Colonic mucosa (tissue), 4 donors: Measurements from ENCODE around the gene CRELD2. TPM values are rescaled to one million over a fixed set of nuclear protein-coding genes. Genes with fewer than 3 reads are reported as not detected.

ENCODE experiments used
- DNase-seq: peaks from one replicate; pipeline ENCODE4 v3.0.0-alpha.2; 2020
- H3K27ac ChIP-seq: fragments of 200-600 bp; one replicate; pipeline ENCODE4 v1.8.0; 2021
- H3K27me3 ChIP-seq: fragments of 200-600 bp; one replicate; pipeline ENCODE4 v1.8.0; 2021
- H3K36me3 ChIP-seq: fragments of 200-600 bp; one replicate; pipeline ENCODE4 v1.8.0; 2021
- H3K4me1 ChIP-seq: fragments of 200-600 bp; one replicate; pipeline ENCODE4 v1.8.0; 2021; ENCODE audit warnings: mild to moderate bottlenecking
- H3K4me3 ChIP-seq: fragments of 200-600 bp; one replicate; pipeline ENCODE4 v1.8.0; 2021
- H3K9ac ChIP-seq, 2 donors: one replicate each; pipeline ENCODE4 v1.7.0; 2013; ENCODE audit warnings: control low read depth in 2 of 2, low read depth in 2 of 2, low read length in 2 of 2
- H3K9me3 ChIP-seq: fragments of 200-600 bp; one replicate; pipeline ENCODE4 v1.8.0; 2021
- intact Hi-C: fragments of 100-400 bp; cut with DNase I; formaldehyde crosslinking; loops from one replicate; pipeline ENCODE4 v1.14.1; 2022
- total RNA-seq, 2 donors: library from RNA; stranded (reverse); fragmentation: NEBNext Ultra II Directional in 1 of 2; extraction: Animal tissue kit (Norgen Biotek cat#: 25700) in 1 of 2; gene quantifications; one replicate each; pipeline ENCODE4 v1.2.1, GENCODE V29; 2021
- TF ChIP-seq, protein P1 (sequence below): fragments of 200-600 bp; IDR thresholded peaks from one replicate; pipeline ENCODE4 v1.8.0; 2022; ENCODE audit warnings: antibody characterized with exemption, mild to moderate bottlenecking
- donor health status: healthy.
- donor health status: DM: no; HTN: no; CAD: no.
- donor health status: DM: no; HTN: no; CAD: no.

The CRELD2 gene
- total RNA-seq, 2 donors from 2014 or later: 43.6 to 133 TPM

DNA sequence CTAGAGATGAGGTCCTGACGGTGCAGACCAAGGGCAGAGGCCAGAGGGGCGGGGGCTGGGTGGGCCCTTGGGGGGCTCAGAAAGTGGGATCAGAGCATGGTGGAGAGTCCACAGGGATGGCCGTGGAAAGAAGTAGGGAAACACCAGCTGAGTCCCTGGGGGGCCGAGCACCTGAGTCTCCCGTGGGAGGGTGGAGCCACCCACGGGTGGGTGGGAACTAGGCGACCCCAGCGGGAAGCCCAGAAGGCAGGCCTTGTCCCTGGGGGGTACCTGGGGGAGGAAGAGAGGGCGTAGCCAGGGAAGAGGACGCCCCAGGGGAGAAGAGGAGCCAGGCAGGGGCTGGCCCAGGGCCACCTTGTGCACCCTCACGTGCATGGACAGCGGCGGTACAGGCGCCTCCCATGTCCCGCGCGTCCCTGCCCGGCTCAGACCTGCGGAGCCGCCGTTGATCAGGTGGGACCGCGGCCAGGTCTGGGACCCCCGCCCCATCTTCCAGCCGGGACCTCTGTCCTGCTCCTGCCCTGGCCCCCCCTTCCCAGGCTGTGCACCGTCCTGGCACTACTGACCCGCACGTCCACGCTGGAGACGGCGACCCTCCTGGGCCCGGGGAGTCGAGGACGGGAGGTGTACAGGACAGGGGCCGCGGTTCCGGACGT is 10.2 kb downstream of the CRELD2 start:
- peaks cover 6% of the 10 kb centered on the region for H3K4me1 ChIP-seq

DNA sequence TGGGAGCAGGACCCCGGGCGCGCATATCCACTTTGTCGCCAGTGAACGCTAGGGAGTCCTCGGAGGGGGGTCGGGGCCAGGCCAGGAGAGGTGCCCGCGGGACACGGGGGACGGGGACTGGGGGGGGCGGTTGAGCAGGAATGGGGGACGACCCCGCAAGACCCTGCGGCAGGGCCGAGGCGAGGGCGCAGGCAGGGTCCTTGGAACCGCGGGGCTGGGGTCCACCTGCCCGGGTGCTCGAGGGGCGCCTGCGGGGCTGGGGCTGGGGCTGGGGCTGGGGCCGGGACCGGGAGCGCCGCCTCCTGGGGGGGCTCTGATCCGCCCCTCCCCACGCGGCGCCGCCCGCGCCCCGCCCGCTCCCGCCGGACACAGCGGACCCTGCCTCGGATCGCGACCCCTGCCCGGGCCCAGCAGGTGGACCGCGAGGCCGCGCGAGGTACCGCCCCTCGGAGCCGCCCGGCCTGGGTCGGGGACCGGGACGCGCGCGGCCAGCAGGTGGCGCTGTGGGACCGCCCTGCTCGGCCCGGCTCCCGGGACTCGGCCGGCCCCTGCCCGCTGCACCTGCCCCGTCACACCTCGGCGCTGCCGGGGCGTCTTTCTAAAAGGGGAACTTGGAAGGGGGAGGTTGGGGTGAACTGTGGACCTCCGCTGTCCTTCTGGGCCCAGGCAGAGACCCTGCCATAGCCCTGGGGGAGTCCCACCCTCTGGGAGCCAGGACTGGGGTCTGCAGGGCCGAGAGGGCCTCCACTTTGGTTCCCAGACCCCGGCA is 11.0 kb downstream of the CRELD2 start:
- intact Hi-C loops: loop anchor here (2.0 to 10.0 kb wide), 3 partner anchors 101 to 215 kb away; no protein-coding TSS in a partner anchor
- Histone ChIP-seq H3K27me3 (no peaks in the 10 kb centered on the region), H3K4me1 (peaks cover 10% of the 10 kb centered on the region), H3K9me3 (no peaks in the 10 kb centered on the region), H3K27ac (no peak overlapping the region), H3K36me3 (no peaks in the 10 kb centered on the region), H3K9ac (no peak overlapping the region), H3K4me3 (no peak overlapping the region)
- peak; percentile 63 for DNase-seq
- TF ChIP-seq, protein P1, sequence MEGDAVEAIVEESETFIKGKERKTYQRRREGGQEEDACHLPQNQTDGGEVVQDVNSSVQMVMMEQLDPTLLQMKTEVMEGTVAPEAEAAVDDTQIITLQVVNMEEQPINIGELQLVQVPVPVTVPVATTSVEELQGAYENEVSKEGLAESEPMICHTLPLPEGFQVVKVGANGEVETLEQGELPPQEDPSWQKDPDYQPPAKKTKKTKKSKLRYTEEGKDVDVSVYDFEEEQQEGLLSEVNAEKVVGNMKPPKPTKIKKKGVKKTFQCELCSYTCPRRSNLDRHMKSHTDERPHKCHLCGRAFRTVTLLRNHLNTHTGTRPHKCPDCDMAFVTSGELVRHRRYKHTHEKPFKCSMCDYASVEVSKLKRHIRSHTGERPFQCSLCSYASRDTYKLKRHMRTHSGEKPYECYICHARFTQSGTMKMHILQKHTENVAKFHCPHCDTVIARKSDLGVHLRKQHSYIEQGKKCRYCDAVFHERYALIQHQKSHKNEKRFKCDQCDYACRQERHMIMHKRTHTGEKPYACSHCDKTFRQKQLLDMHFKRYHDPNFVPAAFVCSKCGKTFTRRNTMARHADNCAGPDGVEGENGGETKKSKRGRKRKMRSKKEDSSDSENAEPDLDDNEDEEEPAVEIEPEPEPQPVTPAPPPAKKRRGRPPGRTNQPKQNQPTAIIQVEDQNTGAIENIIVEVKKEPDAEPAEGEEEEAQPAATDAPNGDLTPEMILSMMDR: peak; percentile 69

More for the DNA sequence above, 10.2 kb downstream of the CRELD2 start:
- intact Hi-C loops: loop anchor here (2.0 to 10.0 kb wide), 3 partner anchors 102 to 216 kb away; no protein-coding TSS in a partner anchor
- H3K27me3 ChIP-seq: no peaks in the 10 kb centered on the region
- H3K9me3 ChIP-seq: no peaks in the 10 kb centered on the region
- H3K27ac ChIP-seq: no peak overlapping the region
- DNase-seq: no peak
- H3K4me3 ChIP-seq: no peak overlapping the region
- H3K9ac ChIP-seq: no peak overlapping the region
- TF ChIP-seq, protein P1: no peak
- no peaks in the 10 kb centered on the region for H3K36me3 ChIP-seq

DNA sequence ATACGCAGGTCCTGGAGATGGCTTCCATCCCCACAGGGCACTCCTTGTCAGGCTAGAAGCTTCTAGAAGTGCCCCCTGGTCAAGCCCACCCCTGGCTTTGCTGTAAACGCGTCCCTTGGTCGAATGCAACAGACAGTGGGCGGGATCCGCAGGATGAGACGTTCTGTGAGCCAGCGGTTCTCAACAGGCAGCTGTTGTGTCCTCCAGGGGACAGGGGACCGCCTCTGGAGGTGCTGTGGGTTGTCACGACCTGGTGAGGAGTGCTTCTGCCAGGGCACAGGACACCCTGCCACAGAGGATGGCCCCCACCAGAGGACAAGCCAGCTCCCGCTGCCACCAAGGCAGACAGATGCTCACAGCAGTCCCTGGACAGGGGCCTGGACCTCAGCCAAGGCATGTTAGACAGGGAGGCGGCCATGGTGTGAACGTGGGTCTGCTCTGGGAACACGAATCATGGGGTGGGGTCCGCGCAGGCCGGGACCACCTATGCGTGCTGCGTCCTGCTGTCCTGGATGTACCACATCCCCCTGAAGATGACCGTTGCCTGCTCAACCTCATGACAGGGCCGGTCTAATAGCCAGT is 11.7 kb downstream of the CRELD2 start:
- DNase-seq: no peak
- Histone ChIP-seq H3K4me1 (peaks cover 17% of the 10 kb centered on the region), H3K9me3 (no peaks in the 10 kb centered on the region), H3K36me3 (no peaks in the 10 kb centered on the region), H3K4me3 (no peak overlapping the region), H3K27me3 (no peaks in the 10 kb centered on the region), H3K27ac (no peak overlapping the region), H3K9ac (no peak overlapping the region)
- intact Hi-C loops: loop anchor here (2.0 to 10.0 kb wide), 3 partner anchors 101 to 215 kb away; no protein-coding TSS in a partner anchor
- TF ChIP-seq, protein P1: no peak

DNA sequence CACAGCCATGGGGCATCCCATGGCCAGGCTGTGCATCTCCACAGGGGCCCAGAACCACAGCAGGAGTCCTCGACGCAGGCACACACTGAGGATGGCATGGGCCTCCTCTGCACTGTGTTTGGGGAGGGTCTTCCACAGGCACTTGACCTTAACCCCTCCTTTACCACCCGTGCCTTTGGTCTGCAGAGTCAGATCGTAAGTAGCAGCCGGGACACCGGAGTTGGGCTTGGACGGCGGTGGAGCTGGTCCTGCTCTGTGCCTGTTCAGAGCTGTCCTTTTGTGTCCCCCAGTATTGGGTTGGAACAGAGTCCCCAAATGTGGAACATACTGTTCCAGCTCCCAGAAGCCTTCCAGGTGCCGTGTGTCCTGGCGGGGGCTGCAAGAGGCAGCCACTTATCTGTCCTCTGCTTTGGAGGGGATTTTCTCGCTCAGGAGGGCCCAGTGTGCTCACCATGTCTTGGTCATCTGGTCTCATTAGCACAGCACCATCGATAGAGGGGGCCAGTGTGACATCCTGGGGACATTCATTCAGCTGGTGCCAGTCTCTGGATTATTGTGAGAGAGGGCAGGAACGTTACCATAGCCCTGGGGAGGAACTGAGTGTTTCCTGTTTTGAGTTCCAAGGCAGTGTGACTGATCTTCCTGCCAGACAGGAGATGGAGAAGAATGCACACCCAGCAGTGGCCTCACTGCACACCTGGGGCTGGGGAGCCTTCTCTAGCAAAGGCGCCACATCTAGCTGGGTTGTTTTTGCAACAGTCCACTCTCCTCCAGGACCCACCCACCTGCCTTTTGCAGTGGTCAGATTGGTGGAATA is 12.4 kb downstream of the CRELD2 start:
- Histone ChIP-seq H3K27ac (peak overlapping the region; percentile 66), H3K9me3 (no peaks in the 10 kb centered on the region), H3K4me3 (no peak overlapping the region), H3K27me3 (no peaks in the 10 kb centered on the region), H3K9ac (no peak overlapping the region), H3K4me1 (peaks cover 17% of the 10 kb centered on the region), H3K36me3 (no peaks in the 10 kb centered on the region)
- intact Hi-C loops: no loop called here
- DNase-seq: peak; percentile 85
- TF ChIP-seq, protein P1: peak; percentile 51
